ENCODE measurements around the gene STX19.
"Not testable (repeated sequence)": the region's sequence is repeated elsewhere in the genome, so short reads cannot be mapped to it uniquely, and the experiment has no call there.

Gene STX19

GRCh38 chr3:94062513-94063404 lies 34.4 kb upstream of the STX19 start, which contains the start of the genes DHFR2 and NSUN3:
TSS of gene DHFR2 (minus strand) at chr3:94062916. CDS start at chr3:94061511, 1,405 bp downstream.
TSS of gene NSUN3 (plus strand) at chr3:94063061. CDS start at chr3:94063127, 66 bp downstream.
- H3K9me3 Mint-ChIP-seq: no peaks in the 10 kb centered on the region
- peak within 1 kb of the TSS; percentile 99 for H3K27ac Mint-ChIP-seq (ENCODE audit: low read depth)
- H3K27me3 Mint-ChIP-seq: no peaks in the 10 kb centered on the region
- peaks cover 21% of the 10 kb centered on the region for H3K36me3 Mint-ChIP-seq (ENCODE audit: insufficient read depth)
- DNase-seq (ENCODE audit: low spot score in 2 of 2): peak; percentile 78 to 79
- peak; percentile 86 for ATAC-seq (replicated peaks; ENCODE audit: extremely low read depth, poor library complexity, severe bottlenecking)
- peaks cover 44% of the 10 kb centered on the region for H3K4me1 Mint-ChIP-seq
- H3K4me3 Mint-ChIP-seq: peak within 1 kb of the TSS; percentile 96

DNA sequence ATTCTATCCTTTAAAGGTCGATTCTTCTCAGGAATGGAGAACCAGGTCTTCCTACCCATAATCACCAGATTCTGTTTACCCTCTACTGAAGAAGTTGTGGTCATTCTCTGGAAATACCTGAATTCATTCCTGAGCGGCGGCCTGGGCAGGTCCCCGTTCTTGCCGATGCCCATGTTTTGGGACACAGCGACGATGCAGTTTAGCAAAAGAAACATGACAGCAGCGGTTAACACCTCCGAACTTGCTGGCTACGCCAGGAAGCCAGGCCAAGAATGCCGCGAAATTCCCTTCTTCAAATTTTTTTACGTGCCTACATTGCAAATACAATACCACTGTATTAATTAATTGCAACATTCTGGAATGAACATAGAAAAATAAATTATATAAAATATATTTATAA lies 32.9 kb upstream of the STX19 start:
- Mint-ChIP-seq H3K36me3 (ENCODE audit: insufficient read depth) (peaks cover 18% of the 10 kb centered on the region), H3K4me3 (no peak overlapping the region), H3K27me3 (no peaks in the 10 kb centered on the region)

GRCh38 chr3:94050546-94050945 lies 22.1 kb upstream of the STX19 start:
- H3K4me3 Mint-ChIP-seq: no peak overlapping the region
- ATAC-seq (replicated peaks; ENCODE audit: extremely low read depth, poor library complexity, severe bottlenecking) (no peak), DNase-seq (ENCODE audit: low spot score in 2 of 2) (no peak)
- no peaks in the 10 kb centered on the region for H3K9me3 Mint-ChIP-seq
- no peaks in the 10 kb centered on the region for H3K4me1 Mint-ChIP-seq
- H3K27ac Mint-ChIP-seq (ENCODE audit: low read depth): no peak overlapping the region
- H3K36me3 Mint-ChIP-seq (ENCODE audit: insufficient read depth): no peaks in the 10 kb centered on the region
- no peaks in the 10 kb centered on the region for H3K27me3 Mint-ChIP-seq

More for the DNA sequence above, 32.9 kb upstream of the STX19 start:
- Mint-ChIP-seq H3K4me1 (peaks cover 33% of the 10 kb centered on the region), H3K27ac (ENCODE audit: low read depth) (no peak overlapping the region), H3K9me3 (no peaks in the 10 kb centered on the region)
- no peak for DNase-seq (ENCODE audit: low spot score in 2 of 2)
- no peak for ATAC-seq (replicated peaks; ENCODE audit: extremely low read depth, poor library complexity, severe bottlenecking)

DNA sequence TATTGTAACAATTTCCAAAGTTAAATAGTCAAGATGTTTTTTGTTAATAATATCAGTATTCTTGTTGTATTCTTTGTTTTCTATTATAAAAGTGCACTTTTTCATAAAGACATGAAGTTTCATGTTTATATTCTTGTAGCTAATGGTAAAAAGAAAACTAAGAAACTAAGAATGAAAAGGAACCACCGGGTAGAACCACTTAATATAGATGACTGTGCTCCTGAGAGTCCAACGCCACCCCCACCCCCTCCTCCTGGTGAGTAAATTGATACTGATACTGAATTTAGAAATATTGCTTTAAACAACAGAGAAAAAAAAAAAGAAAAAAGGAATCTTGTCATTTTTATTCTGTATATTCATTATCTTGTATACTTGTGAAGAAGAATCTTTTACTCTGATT lies 20.9 kb upstream of the STX19 start:
- DNase-seq (ENCODE audit: low spot score in 2 of 2) (no peak), ATAC-seq (replicated peaks; ENCODE audit: extremely low read depth, poor library complexity, severe bottlenecking) (no peak)
- no peak overlapping the region for H3K27ac Mint-ChIP-seq (ENCODE audit: low read depth)
- H3K36me3 Mint-ChIP-seq (ENCODE audit: insufficient read depth): no peaks in the 10 kb centered on the region
- H3K9me3 Mint-ChIP-seq: no peaks in the 10 kb centered on the region
- H3K27me3 Mint-ChIP-seq: no peaks in the 10 kb centered on the region
- H3K4me1 Mint-ChIP-seq: no peaks in the 10 kb centered on the region
- H3K4me3 Mint-ChIP-seq: no peak overlapping the region

GRCh38 chr3:94046533-94046932 lies 18.1 kb upstream of the STX19 start:
- ATAC-seq (replicated peaks; ENCODE audit: extremely low read depth, poor library complexity, severe bottlenecking) (no peak), DNase-seq (ENCODE audit: low spot score in 2 of 2) (no peak)
- H3K36me3 Mint-ChIP-seq (ENCODE audit: insufficient read depth): peaks cover 8% of the 10 kb centered on the region
- no peaks in the 10 kb centered on the region for H3K27me3 Mint-ChIP-seq
- H3K9me3 Mint-ChIP-seq: no peaks in the 10 kb centered on the region
- no peak overlapping the region for H3K4me3 Mint-ChIP-seq
- H3K4me1 Mint-ChIP-seq: no peaks in the 10 kb centered on the region
- H3K27ac Mint-ChIP-seq (ENCODE audit: low read depth): no peak overlapping the region

GRCh38 chr3:94044100-94044936 lies 15.9 kb upstream of the STX19 start:
- H3K27ac Mint-ChIP-seq (ENCODE audit: low read depth): peak overlapping the region; percentile 83
- not testable (repeated sequence) for DNase-seq (ENCODE audit: low spot score in 2 of 2); ATAC-seq (replicated peaks; ENCODE audit: extremely low read depth, poor library complexity, severe bottlenecking); H3K4me3 Mint-ChIP-seq; H3K4me1 Mint-ChIP-seq; H3K27me3 Mint-ChIP-seq; H3K9me3 Mint-ChIP-seq; H3K36me3 Mint-ChIP-seq (ENCODE audit: insufficient read depth)

DNA sequence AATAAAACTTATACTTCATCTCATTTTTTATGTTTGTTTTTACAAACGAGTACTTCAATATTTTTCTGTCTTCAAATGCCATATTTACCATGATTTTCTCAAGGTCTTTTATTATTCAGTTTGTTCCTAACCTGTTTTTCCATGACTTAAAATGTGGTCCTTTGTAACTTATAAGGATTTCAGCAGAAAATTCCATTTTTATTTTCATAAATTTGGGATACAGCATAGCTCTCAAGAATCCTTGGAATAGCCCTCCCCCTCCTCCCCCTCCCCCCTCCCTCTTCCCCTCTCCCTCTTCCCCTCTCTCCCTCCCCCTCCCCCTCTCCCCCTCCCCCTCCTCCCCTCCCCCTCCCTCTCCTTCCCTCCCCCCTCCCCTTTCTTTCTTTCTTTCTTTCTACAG lies 14.9 kb upstream of the STX19 start:
- ATAC-seq (replicated peaks; ENCODE audit: extremely low read depth, poor library complexity, severe bottlenecking) (no peak), DNase-seq (ENCODE audit: low spot score in 2 of 2) (no peak)
- Mint-ChIP-seq H3K27ac (ENCODE audit: low read depth) (peak overlapping the region; percentile 83), H3K4me3 (no peak overlapping the region), H3K27me3 (no peaks in the 10 kb centered on the region), H3K9me3 (no peaks in the 10 kb centered on the region), H3K36me3 (ENCODE audit: insufficient read depth) (peaks cover 9% of the 10 kb centered on the region), H3K4me1 (no peaks in the 10 kb centered on the region)

DNA sequence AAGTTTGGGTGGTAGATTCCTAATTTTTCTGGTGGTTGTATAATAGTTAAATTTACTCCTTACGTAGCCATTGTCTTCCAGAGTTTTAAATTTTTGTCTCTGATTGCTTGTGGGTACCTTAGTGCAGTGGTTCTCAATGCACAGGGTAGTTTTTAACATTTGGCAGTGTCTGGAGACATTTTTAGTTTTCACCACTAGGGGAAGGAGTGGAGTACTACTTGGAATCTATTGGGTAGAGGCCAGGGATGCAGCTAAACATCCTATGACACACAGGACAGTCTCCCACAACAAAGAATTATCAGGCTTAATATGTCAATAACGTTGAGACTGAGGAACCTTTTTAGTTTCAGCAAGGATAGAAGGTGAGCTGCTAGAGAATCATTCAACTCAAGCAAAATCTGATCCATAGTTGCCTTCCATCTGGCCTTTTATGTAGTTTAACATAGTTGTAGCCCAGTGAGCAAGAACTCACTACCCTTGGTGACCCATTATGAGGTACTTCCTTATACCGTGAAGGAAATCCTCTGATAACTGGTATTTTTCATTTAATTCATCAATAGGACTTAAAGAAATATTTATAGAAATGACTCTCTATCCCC lies 8.6 kb upstream of the STX19 start:
- ATAC-seq (replicated peaks; ENCODE audit: extremely low read depth, poor library complexity, severe bottlenecking) (no peak), DNase-seq (ENCODE audit: low spot score in 2 of 2) (no peak)
- Mint-ChIP-seq H3K27me3 (no peaks in the 10 kb centered on the region), H3K36me3 (ENCODE audit: insufficient read depth) (peaks cover 7% of the 10 kb centered on the region), H3K4me3 (no peak overlapping the region), H3K4me1 (no peaks in the 10 kb centered on the region), H3K27ac (ENCODE audit: low read depth) (no peak overlapping the region), H3K9me3 (no peaks in the 10 kb centered on the region)

- H3K36me3 Mint-ChIP-seq (ENCODE audit: insufficient read depth): no peaks in the 10 kb centered on the region
- H3K27ac Mint-ChIP-seq (ENCODE audit: low read depth): no peak overlapping the region
- H3K4me1 Mint-ChIP-seq: no peaks in the 10 kb centered on the region
- no peak for ATAC-seq (replicated peaks; ENCODE audit: extremely low read depth, poor library complexity, severe bottlenecking)
- no peak for DNase-seq (ENCODE audit: low spot score in 2 of 2)
- no peaks in the 10 kb centered on the region for H3K9me3 Mint-ChIP-seq
- H3K4me3 Mint-ChIP-seq: no peak overlapping the region
- H3K27me3 Mint-ChIP-seq: no peaks in the 10 kb centered on the region
These were observed 1.8 kb downstream of the STX19 start for GRCh38 chr3:94026623-94027022.

DNA sequence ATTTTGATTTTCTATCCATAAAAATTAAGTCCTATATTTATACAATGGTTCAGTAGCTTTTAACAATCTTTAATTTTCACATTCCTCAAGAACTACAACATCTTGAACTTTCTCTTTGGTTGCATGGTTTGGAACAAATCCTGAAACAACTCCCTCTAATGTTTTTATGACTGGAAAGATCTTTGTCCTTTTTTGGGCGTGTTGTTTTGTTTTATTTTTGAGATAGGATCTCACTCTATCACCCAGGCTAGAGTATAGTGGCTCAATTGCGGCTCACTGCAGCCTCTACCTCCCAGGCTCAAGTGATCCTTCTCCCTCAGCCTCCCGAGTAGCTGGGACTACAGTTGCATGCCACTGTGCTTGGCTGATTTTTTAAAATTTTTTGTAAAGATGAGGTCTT lies 4.0 kb downstream of the STX19 start:
- no peak overlapping the region for H3K27ac Mint-ChIP-seq (ENCODE audit: low read depth)
- H3K4me3 Mint-ChIP-seq: no peak overlapping the region
- no peaks in the 10 kb centered on the region for H3K27me3 Mint-ChIP-seq
- peaks cover 5% of the 10 kb centered on the region for H3K4me1 Mint-ChIP-seq
- no peak for DNase-seq (ENCODE audit: low spot score in 2 of 2)
- no peak for ATAC-seq (replicated peaks; ENCODE audit: extremely low read depth, poor library complexity, severe bottlenecking)
- H3K36me3 Mint-ChIP-seq (ENCODE audit: insufficient read depth): no peaks in the 10 kb centered on the region
- no peaks in the 10 kb centered on the region for H3K9me3 Mint-ChIP-seq

- no peak for ATAC-seq (replicated peaks; ENCODE audit: extremely low read depth, poor library complexity, severe bottlenecking)
- H3K27ac Mint-ChIP-seq (ENCODE audit: low read depth): no peak overlapping the region
- no peaks in the 10 kb centered on the region for H3K9me3 Mint-ChIP-seq
- peaks cover 5% of the 10 kb centered on the region for H3K4me1 Mint-ChIP-seq
- no peaks in the 10 kb centered on the region for H3K27me3 Mint-ChIP-seq
- no peak overlapping the region for H3K4me3 Mint-ChIP-seq
- DNase-seq (ENCODE audit: low spot score in 2 of 2): no peak
- no peaks in the 10 kb centered on the region for H3K36me3 Mint-ChIP-seq (ENCODE audit: insufficient read depth)
These were observed 8.1 kb downstream of the STX19 start for GRCh38 chr3:94020293-94020692.

DNA sequence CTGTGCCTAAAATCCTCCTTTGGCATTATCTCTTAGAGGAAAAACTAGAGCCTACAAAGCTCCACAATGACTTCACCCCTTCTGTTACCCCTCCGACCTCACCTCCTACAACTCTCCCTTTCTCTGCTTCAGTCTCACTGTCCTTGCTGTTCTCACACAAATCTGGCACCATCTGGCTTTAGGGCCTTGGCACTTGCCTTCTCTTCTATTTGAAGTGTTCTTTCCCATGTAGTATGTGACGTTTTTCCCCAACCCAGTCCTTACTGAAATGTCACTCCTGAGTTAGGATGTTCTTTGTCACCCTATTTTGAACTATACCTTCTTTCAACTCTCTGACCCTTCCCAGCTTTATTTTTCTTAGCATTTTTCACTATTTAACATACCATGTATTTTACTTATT lies 8.7 kb downstream of the STX19 start:
- DNase-seq (ENCODE audit: low spot score in 2 of 2) (no peak), ATAC-seq (replicated peaks; ENCODE audit: extremely low read depth, poor library complexity, severe bottlenecking) (no peak)
- H3K36me3 Mint-ChIP-seq (ENCODE audit: insufficient read depth): no peaks in the 10 kb centered on the region
- no peaks in the 10 kb centered on the region for H3K9me3 Mint-ChIP-seq
- H3K27ac Mint-ChIP-seq (ENCODE audit: low read depth): no peak overlapping the region
- peaks cover 5% of the 10 kb centered on the region for H3K4me1 Mint-ChIP-seq
- no peaks in the 10 kb centered on the region for H3K27me3 Mint-ChIP-seq
- H3K4me3 Mint-ChIP-seq: no peak overlapping the region

Measured in central memory CD8-positive, alpha-beta T cell (primary cell).